Fibroblast of villous mesenchyme (primary cell): ENCODE results near the gene NBEA. TPM values are rescaled to one million over a fixed set of nuclear protein-coding genes. Genes with fewer than 3 reads are reported as not detected.

ENCODE experiments used
- DNase-seq: peaks from one replicate; pipeline ENCODE4 v3.0.0-alpha.2; 2010; ENCODE audit warnings: low read depth
- H3K4me3 ChIP-seq: 2 replicates; pipeline ENCODE4 v1.5.1; 2011; ENCODE audit warnings: low read depth, mild to moderate bottlenecking, low read length
- CTCF ChIP-seq: IDR thresholded peaks from 2 replicates; pipeline ENCODE4 v1.5.1; 2012; ENCODE audit warnings: low read depth, mild to moderate bottlenecking, low read length; ENCODE audit not compliant: insufficient read depth
- total RNA-seq: library from RNA; depleted of rRNA; stranded (reverse); fragments of >200 nt; gene quantifications from 2 replicates; pipeline ENCODE4 v1.2.3, GENCODE V29; 2012

NBEA gene
- total RNA-seq, 1 donor = 9.5 TPM

DNA sequence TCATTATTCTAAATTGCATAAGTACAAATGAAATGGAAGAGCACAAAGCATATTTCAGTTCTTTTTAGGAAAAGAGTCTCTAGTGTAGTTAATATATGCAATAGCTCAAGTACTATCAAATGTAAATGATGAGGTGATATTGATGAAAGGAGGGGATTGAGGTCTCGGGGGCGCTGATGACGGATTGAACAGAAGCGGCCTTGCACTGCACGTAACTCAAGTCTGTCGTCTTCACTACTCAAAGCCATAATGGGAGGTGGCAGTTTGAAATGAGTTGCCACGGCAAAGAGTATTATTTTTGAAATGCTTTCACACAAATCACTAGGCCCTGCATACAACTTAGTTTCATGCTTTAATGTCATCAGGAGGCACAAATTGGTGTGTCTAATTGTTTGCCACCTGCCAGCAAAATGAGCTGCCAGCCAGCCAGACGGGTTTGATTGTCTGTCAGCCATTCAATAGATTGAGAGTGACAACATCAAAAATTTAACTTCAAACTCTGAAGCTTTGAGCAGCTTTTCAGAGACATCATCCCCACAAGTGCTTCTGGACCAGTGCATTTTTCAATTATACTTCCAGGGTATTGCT lies 256.6 kb downstream of the NBEA start:
- TF ChIP-seq CTCF = no peak
- no peak overlapping the region for H3K4me3 ChIP-seq
- no peak for DNase-seq

- DNase-seq = no peak
- no peak for TF ChIP-seq CTCF
- no peak overlapping the region for H3K4me3 ChIP-seq
These were observed 266.5 kb downstream of the NBEA start for GRCh38 chr13:35208587-35208986.

DNA sequence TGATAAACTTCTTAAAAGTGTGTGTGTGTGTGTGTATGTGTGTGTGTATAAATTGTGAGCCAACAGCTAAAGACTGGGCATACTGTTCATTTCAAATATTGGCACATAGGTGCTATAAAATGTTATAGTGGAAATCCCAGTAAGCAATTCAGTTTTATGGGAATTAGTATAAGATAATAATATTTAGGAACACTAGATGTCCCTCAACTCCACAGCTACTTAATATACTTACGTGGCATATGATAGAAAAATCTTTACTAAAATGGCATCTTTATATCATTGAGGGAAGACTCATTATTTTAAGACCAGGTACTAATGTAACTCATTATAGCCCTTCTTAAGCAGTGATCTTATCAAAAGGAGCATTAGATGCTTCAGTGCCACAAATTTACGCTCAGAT lies 268.2 kb downstream of the NBEA start:
- TF ChIP-seq CTCF = no peak
- peak; percentile 1 for DNase-seq
- H3K4me3 ChIP-seq = no peak overlapping the region

DNA sequence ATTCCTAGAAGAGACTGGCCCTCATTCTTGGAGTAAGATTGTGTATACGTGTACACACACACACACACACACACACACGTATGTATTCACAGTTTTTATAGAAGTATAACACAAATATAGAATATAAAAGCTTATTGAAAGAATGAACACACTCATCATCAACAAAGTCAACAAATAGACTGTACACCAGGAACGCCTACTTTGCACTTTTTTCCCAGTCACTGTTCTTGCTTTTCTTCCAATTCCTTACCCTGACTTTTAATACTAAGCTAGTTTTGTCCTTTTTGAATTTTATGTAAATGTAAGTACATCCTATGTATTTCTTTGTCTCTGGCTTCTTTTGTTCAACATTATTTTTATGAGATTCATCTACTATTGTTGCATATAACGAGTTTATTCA lies 269.9 kb downstream of the NBEA start:
- DNase-seq = no peak
- H3K4me3 ChIP-seq = no peak overlapping the region
- no peak for TF ChIP-seq CTCF

- no peak for DNase-seq
- TF ChIP-seq CTCF = no peak
These were observed 271.8 kb downstream of the NBEA start for GRCh38 chr13:35213911-35214310.

GRCh38 chr13:35216131-35216530 lies 274.1 kb downstream of the NBEA start:
- no peak for TF ChIP-seq CTCF
- H3K4me3 ChIP-seq = no peak overlapping the region
- DNase-seq = no peak

More at GRCh38 chr13:35213911-35214310, 271.8 kb downstream of the NBEA start:
- H3K4me3 ChIP-seq = no peak overlapping the region

- no peak for TF ChIP-seq CTCF
These were observed 277.0 kb downstream of the NBEA start for GRCh38 chr13:35219021-35219420.

More at GRCh38 chr13:35219021-35219420, 277.0 kb downstream of the NBEA start:
- no peak for DNase-seq
- no peak overlapping the region for H3K4me3 ChIP-seq
